ENCODE results near the gene TRRAP. TPM values are rescaled to one million over a fixed set of nuclear protein-coding genes. Genes with fewer than 3 reads are reported as not detected.

TRRAP gene
- total RNA-seq, 4 donors from 2014 or later, result 34.3 to 52.5 (median 39.5) TPM

DNA sequence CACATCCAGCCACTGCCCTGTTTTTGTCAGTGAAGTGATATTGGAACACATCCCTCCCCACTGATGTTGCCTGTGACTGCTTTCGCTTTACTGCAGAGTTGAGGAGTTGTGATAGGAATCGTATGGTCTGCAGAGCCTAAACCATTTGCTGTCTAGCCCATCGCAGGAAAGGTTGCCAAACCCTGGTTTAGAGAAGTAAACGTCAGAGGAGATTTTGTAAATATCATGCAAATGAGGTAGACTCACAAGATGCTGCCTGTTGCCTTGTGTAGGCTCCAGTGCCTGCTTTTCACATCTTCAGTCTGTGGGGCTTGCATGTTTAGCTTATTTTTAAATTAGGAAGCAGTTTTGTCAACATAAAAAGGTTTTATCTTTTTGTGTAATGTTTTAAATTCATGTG is 107.1 kb downstream of the TRRAP start:
- H3K36me3 ChIP-seq, result peaks cover 0 to 100% (median 49%) of the 10 kb centered on the region in 3 donors

GRCh38 chr7:98985945-98986344 is 107.6 kb downstream of the TRRAP start:
- Histone ChIP-seq H3K27ac (no peak overlapping the region), H3K27me3 (no peaks in the 10 kb centered on the region), H3K9me3 (peaks cover 0 to 4% (median 0%) of the 10 kb centered on the region in 4 donors), H3K36me3 (peaks cover 0 to 100% (median 48%) of the 10 kb centered on the region in 3 donors), H3K4me1 (no peaks in the 10 kb centered on the region), H3K4me3 (no peak overlapping the region)
- TF ChIP-seq CTCF (IDR thresholded peaks at IDR 0.05), result no peak
- TF ChIP-seq POLR2A (IDR thresholded peaks at IDR 0.05), result no peak
- TF ChIP-seq EP300 (IDR thresholded peaks at IDR 0.05), result no peak
- DNase-seq (ENCODE audit: low spot score in 2 of 2), result no peak

More for the DNA sequence above, 107.1 kb downstream of the TRRAP start:
- no peak for TF ChIP-seq POLR2A (IDR thresholded peaks at IDR 0.05)
- no peak for TF ChIP-seq EP300 (IDR thresholded peaks at IDR 0.05)
- no peak for TF ChIP-seq CTCF (IDR thresholded peaks at IDR 0.05)
- H3K27me3 ChIP-seq, result no peaks in the 10 kb centered on the region
- no peak overlapping the region for H3K4me3 ChIP-seq
- WGBS, 2 donors, result 82 to 91% methylated on average over 4 of the region's 4 CpGs
- H3K4me1 ChIP-seq, result no peaks in the 10 kb centered on the region
- peaks cover 0 to 4% (median 0%) of the 10 kb centered on the region in 4 donors for H3K9me3 ChIP-seq
- H3K27ac ChIP-seq, result no peak overlapping the region
- no peak for DNase-seq (ENCODE audit: low spot score in 2 of 2)

- DNase-seq (ENCODE audit: low spot score in 2 of 2), result no peak
- peaks cover 0 to 100% (median 52%) of the 10 kb centered on the region in 3 donors for H3K36me3 ChIP-seq
- no peaks in the 10 kb centered on the region for H3K4me1 ChIP-seq
- H3K9me3 ChIP-seq, result peaks cover 0 to 4% (median 0%) of the 10 kb centered on the region in 4 donors
- 96% methylated on average over 15 of the region's 15 CpGs for WGBS, 2 donors
- H3K27me3 ChIP-seq, result no peaks in the 10 kb centered on the region
- TF ChIP-seq POLR2A (IDR thresholded peaks at IDR 0.05) (no peak), CTCF (IDR thresholded peaks at IDR 0.05) (no peak), EP300 (IDR thresholded peaks at IDR 0.05) (no peak)
- H3K4me3 ChIP-seq, result no peak overlapping the region
- no peak overlapping the region for H3K27ac ChIP-seq
These were observed 110.3 kb downstream of the TRRAP start for GRCh38 chr7:98988641-98989040.

- no peak for DNase-seq (ENCODE audit: low spot score in 2 of 2)
- TF ChIP-seq EP300 (IDR thresholded peaks at IDR 0.05) (no peak), CTCF (IDR thresholded peaks at IDR 0.05) (no peak), POLR2A (IDR thresholded peaks at IDR 0.05) (no peak)
These were observed 112.0 kb downstream of the TRRAP start for GRCh38 chr7:98990356-98990755.

GRCh38 chr7:98991141-98991540 is 112.8 kb downstream of the TRRAP start:
- no peaks in the 10 kb centered on the region for H3K4me1 ChIP-seq
- H3K36me3 ChIP-seq, result peaks cover under 1 to 100% (median 35%) of the 10 kb centered on the region in 3 donors
- WGBS, 2 donors, result 84 to 94% methylated on average over 14 of the region's 14 CpGs
- no peak overlapping the region for H3K4me3 ChIP-seq
- H3K27me3 ChIP-seq, result no peaks in the 10 kb centered on the region
- TF ChIP-seq EP300 (IDR thresholded peaks at IDR 0.05) (no peak), CTCF (IDR thresholded peaks at IDR 0.05) (no peak)
- no peak overlapping the region for H3K27ac ChIP-seq
- H3K9me3 ChIP-seq, result no peaks in the 10 kb centered on the region
- no peak for DNase-seq (ENCODE audit: low spot score in 2 of 2)

More at GRCh38 chr7:98990356-98990755, 112.0 kb downstream of the TRRAP start:
- no peak overlapping the region for H3K27ac ChIP-seq
- H3K9me3 ChIP-seq, result peaks cover 0 to 4% (median 0%) of the 10 kb centered on the region in 4 donors
- H3K4me1 ChIP-seq, result no peaks in the 10 kb centered on the region
- H3K27me3 ChIP-seq, result no peaks in the 10 kb centered on the region
- 95 to 98% methylated on average over 6 of the region's 6 CpGs for WGBS, 2 donors
- no peak overlapping the region for H3K4me3 ChIP-seq
- peaks cover 0 to 100% (median 43%) of the 10 kb centered on the region in 3 donors for H3K36me3 ChIP-seq
